GM21360 (cell line): Measurements from ENCODE around the gene ASXL3.
A peak's percentile ranks its signal among the peaks of the same experiment; 100 is the strongest.

Experiments used
- ATAC-seq: cut with Tn5 transposase; IDR thresholded peaks from one replicate; pipeline ENCODE4 v1.9.1; 2021; ENCODE audit warnings: mild to moderate bottlenecking, moderate library complexity; ENCODE audit not compliant: unreplicated experiment

ASXL3 gene

GRCh38 chr18:33656889-33657448 lies 79.0 kb downstream of the ASXL3 start:
- ATAC-seq = no peak

- ATAC-seq = no peak
Observed at GRCh38 chr18:33660696-33661310, 82.8 kb downstream of the ASXL3 start.

GRCh38 chr18:33664241-33664874 lies 86.3 kb downstream of the ASXL3 start:
- ATAC-seq = no peak

- no peak for ATAC-seq
Observed at GRCh38 chr18:33665187-33665586, 87.2 kb downstream of the ASXL3 start.

GRCh38 chr18:33665641-33666040 lies 87.6 kb downstream of the ASXL3 start:
- ATAC-seq = no peak

GRCh38 chr18:33666915-33667314 lies 88.9 kb downstream of the ASXL3 start:
- no peak for ATAC-seq

GRCh38 chr18:33669589-33669988 lies 91.6 kb downstream of the ASXL3 start:
- ATAC-seq = no peak

GRCh38 chr18:33670029-33670428 lies 92.0 kb downstream of the ASXL3 start:
- ATAC-seq = no peak

GRCh38 chr18:33673689-33674088 lies 95.7 kb downstream of the ASXL3 start:
- ATAC-seq = no peak

GRCh38 chr18:33676593-33676992 lies 98.6 kb downstream of the ASXL3 start:
- no peak for ATAC-seq

- ATAC-seq = no peak
Observed at GRCh38 chr18:33677891-33678290, 99.9 kb downstream of the ASXL3 start.

- no peak for ATAC-seq
Observed at GRCh38 chr18:33682436-33682835, 104.4 kb downstream of the ASXL3 start.

GRCh38 chr18:33694593-33694992 lies 116.6 kb downstream of the ASXL3 start:
- ATAC-seq = no peak

GRCh38 chr18:33696332-33697162 lies 118.5 kb downstream of the ASXL3 start:
- no peak for ATAC-seq

- no peak for ATAC-seq
Observed at GRCh38 chr18:33697498-33697897, 119.5 kb downstream of the ASXL3 start.

- ATAC-seq = peak; percentile 67
Observed at GRCh38 chr18:33699372-33699771, 121.4 kb downstream of the ASXL3 start.

GRCh38 chr18:33700513-33700976 lies 122.5 kb downstream of the ASXL3 start:
- peak; percentile 87 for ATAC-seq

GRCh38 chr18:33702625-33703024 lies 124.6 kb downstream of the ASXL3 start:
- ATAC-seq = no peak

GRCh38 chr18:33706391-33706790 lies 128.4 kb downstream of the ASXL3 start:
- no peak for ATAC-seq

GRCh38 chr18:33708876-33709275 lies 130.9 kb downstream of the ASXL3 start:
- ATAC-seq = no peak

- ATAC-seq = no peak
Observed at GRCh38 chr18:33710269-33710668, 132.2 kb downstream of the ASXL3 start.

GRCh38 chr18:33711514-33711913 lies 133.5 kb downstream of the ASXL3 start:
- ATAC-seq = no peak
